SH-SY5Y (cell line): ENCODE measurements around the gene TYK2.

Experiments used
- GATA2 ChIP-seq: IDR thresholded peaks from 2 replicates; pipeline ENCODE4 v1.6.1; 2011; ENCODE audit warnings: mild to moderate bottlenecking, low read depth, low read length
- GATA3 ChIP-seq: IDR thresholded peaks from 2 replicates; pipeline ENCODE4 v1.6.1; 2011; ENCODE audit warnings: low read depth, mild to moderate bottlenecking, low read length, moderate library complexity

GRCh38 chr19:10372690-10373089 lies 7.7 kb downstream of the TYK2 start:
- TF ChIP-seq GATA3 (no peak), GATA2 (no peak)
